AG04450 (cell line): ENCODE measurements around the gene C2orf69. TPM values are rescaled to one million over a fixed set of nuclear protein-coding genes. Genes with fewer than 3 reads are reported as not detected.

Experiments used
- CTCF ChIA-PET: fragments of 300-600, 350-600 bp; formaldehyde crosslinking; extraction: SDS; loops from one replicate; lab custom pipeline; 2022; ENCODE audit warnings: antibody characterized with exemption, inconsistent platforms; lab: Charles Lee
- POLR2A ChIA-PET: fragments of 350-600 bp; formaldehyde crosslinking; extraction: SDS; loops from one replicate; lab custom pipeline; 2021; ENCODE audit warnings: antibody characterized with exemption, inconsistent platforms; lab: Yijun Ruan, JAX
- DNase-seq: peaks from one replicate; pipeline ENCODE4 v3.0.0-alpha.2; 2011; ENCODE audit warnings: low read depth, low spot score
- H3K27ac ChIP-seq: one replicate; pipeline ENCODE4 v1.5.1; 2012; ENCODE audit warnings: low read depth, low read length, control low read depth
- H3K27me3 ChIP-seq: one replicate; pipeline ENCODE4 v1.6.0; 2012; ENCODE audit warnings: low read length; ENCODE audit not compliant: control insufficient read depth, insufficient read depth
- H3K4me3 ChIP-seq: 2 replicates; pipeline ENCODE4 v1.5.1; 2011; ENCODE audit warnings: mild to moderate bottlenecking, low read depth, low read length, control low read depth
- H3K9me3 ChIP-seq: 2 replicates; pipeline ENCODE4 v1.5.1; 2012; ENCODE audit warnings: low read length; ENCODE audit not compliant: control insufficient read depth, insufficient read depth
- polyA plus RNA-seq: library from polyadenylated mRNA; depleted of rRNA; stranded (reverse); fragments of >200 nt; gene quantifications from 2 replicates; pipeline ENCODE4 v1.2.3, GENCODE V29; 2011
- TF ChIP-seq, protein P1 (sequence below): IDR thresholded peaks from 2 replicates; pipeline ENCODE4 v1.5.1; 2011; ENCODE audit warnings: low read depth, low read length, control low read depth, inconsistent platforms

Gene C2orf69
- polyA plus RNA-seq, 1 experiment = 7.0 TPM

DNA sequence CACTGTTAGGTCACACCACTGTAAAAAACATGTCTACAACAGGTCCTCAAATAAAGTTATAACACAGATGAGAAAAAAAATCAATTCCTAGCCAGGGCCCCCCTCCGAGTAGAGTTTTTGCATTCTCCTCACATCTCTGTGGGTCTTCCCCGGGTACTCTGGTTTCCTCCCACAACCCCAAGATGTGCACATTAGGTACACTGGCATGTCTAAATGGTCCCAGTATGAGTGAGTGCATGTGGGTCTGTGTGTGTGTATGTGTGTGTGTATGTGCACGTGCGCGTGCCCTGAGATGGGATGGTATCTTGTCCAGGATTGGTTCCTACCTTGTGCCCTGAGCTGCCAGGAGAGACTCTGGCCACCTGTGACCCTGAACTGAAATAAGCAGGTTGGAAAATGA is 39.3 kb downstream of the C2orf69 start:
- TF ChIP-seq, protein P1, sequence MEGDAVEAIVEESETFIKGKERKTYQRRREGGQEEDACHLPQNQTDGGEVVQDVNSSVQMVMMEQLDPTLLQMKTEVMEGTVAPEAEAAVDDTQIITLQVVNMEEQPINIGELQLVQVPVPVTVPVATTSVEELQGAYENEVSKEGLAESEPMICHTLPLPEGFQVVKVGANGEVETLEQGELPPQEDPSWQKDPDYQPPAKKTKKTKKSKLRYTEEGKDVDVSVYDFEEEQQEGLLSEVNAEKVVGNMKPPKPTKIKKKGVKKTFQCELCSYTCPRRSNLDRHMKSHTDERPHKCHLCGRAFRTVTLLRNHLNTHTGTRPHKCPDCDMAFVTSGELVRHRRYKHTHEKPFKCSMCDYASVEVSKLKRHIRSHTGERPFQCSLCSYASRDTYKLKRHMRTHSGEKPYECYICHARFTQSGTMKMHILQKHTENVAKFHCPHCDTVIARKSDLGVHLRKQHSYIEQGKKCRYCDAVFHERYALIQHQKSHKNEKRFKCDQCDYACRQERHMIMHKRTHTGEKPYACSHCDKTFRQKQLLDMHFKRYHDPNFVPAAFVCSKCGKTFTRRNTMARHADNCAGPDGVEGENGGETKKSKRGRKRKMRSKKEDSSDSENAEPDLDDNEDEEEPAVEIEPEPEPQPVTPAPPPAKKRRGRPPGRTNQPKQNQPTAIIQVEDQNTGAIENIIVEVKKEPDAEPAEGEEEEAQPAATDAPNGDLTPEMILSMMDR = no peak
- H3K27ac ChIP-seq = no peak overlapping the region
- H3K4me3 ChIP-seq = no peak overlapping the region
- no peak for DNase-seq
- H3K9me3 ChIP-seq = no peaks in the 10 kb centered on the region
- CTCF ChIA-PET = interaction anchor here (0.8 kb wide), 1 partner anchor 11 kb away, joined by 6 read pairs; no protein-coding TSS in a partner anchor
- POLR2A ChIA-PET = no interaction called here
- no peaks in the 10 kb centered on the region for H3K27me3 ChIP-seq

DNA sequence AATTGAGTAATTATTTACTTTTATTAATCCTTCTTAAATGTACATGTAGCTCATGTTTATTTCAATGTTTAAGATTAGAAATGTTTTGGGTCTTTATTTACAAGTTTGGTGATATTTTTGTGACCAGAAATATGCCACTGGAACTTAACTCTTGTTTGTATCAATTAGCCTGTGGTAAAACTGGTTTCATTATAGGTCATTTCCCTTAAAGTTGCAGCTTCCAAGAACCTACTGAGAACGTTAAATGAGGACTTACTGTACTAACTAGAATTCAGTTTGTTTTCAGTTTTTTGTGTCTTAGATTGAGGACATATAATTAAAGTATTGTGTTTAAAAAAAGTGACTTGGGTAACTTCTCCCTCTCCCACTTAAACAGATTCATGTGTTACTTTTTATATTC is 39.9 kb downstream of the C2orf69 start:
- H3K9me3 ChIP-seq = no peaks in the 10 kb centered on the region; the same call in 1 of the 2 replicates
- no peak overlapping the region for H3K27ac ChIP-seq
- no peak overlapping the region for H3K4me3 ChIP-seq
- ChIA-PET POLR2A (no interaction called here), CTCF (interaction anchor here (0.8 kb wide), 1 partner anchor 11 kb away, joined by 6 read pairs; no protein-coding TSS in a partner anchor)
- DNase-seq = no peak
- TF ChIP-seq, protein P1 = no peak
- no peaks in the 10 kb centered on the region for H3K27me3 ChIP-seq

DNA sequence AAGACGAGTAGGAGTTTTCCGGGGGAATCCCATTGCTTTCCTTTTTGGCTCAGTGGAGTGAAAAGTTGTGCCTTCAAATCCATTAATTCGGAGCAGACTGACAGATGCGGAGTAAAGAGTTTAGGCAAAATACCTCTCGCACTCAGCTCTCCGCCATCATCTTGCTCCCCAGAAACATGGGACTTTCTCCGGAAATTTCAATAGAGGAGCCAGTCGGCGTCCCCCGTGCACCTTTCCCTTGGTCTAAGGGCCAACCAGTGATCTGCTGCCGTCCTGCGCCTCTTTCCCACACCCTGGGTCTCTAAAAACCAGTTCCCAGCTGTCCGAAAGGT is 43.9 kb downstream of the C2orf69 start:
- POLR2A ChIA-PET = no interaction called here
- CTCF ChIA-PET = interaction anchor here (0.6 kb wide), 1 partner anchor 782 kb away, joined by 3 read pairs; no protein-coding TSS in a partner anchor
- TF ChIP-seq, protein P1 = no peak
- no peak for DNase-seq
- Histone ChIP-seq H3K27me3 (no peaks in the 10 kb centered on the region), H3K4me3 (peak overlapping the region; percentile 90), H3K9me3 (no peaks in the 10 kb centered on the region; the same call in 1 of the 2 replicates), H3K27ac (peak overlapping the region; percentile 95)

DNA sequence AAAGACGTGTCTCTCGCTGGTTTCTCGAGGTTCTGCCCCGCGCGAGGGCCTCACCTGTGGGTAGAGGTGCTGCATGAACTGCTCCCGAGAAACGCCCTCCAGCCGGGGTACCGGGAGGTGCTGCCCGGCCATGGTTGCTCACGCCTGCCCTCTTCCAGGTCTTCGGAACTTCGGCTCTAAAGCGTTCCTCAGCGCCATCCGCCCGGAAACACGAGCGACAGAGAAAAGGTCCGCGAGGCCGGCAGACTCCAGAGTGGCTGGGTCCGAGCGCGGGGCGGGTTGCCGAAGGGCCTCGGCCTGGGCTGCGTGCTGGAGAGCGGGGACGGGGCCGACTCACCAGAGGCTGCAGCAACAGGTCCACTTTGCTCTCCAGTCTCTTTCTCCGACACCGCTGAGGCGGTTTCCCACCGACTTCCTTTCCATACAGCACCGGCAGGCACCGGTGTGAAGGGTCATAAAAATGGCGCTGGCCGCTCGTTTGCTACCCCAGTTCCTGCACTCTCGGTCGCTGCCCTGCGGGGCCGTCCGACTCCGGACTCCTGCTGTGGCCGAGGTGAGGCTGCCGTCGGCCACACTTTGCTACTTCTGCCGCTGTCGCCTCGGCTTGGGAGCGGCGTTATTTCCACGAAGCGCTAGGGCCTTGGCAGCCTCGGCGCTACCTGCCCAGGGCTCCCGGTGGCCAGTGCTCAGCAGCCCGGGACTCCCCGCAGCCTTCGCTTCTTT is 44.4 kb downstream of the C2orf69 start, which contains the start of the genes MAIP1 and TYW5:
Gene MAIP1 (plus strand): TSS at position 244 of the 723 bp plus-strand sequence. CDS start 217 bp downstream, at position 461.
Gene TYW5 (minus strand): TSS at position 153 of the 723 bp plus-strand sequence. CDS start 21 bp downstream, at position 132.
- Histone ChIP-seq H3K4me3 (peak within 1 kb of the TSS; percentile 90), H3K27ac (peak within 1 kb of the TSS; percentile 95), H3K27me3 (no peaks in the 10 kb centered on the region), H3K9me3 (no peaks in the 10 kb centered on the region; the same call in 1 of the 2 replicates)
- POLR2A ChIA-PET = no interaction called here
- peak; percentile 65 for DNase-seq
- CTCF ChIA-PET = no interaction called here
- TF ChIP-seq, protein P1 = peak; percentile 42

GRCh38 chr2:199956062-199956380 is 44.9 kb downstream of the C2orf69 start:
- ChIA-PET POLR2A (no interaction called here), CTCF (no interaction called here)
- peak overlapping the region; percentile 95 for H3K27ac ChIP-seq
- H3K9me3 ChIP-seq = no peaks in the 10 kb centered on the region; the same call in 1 of the 2 replicates
- TF ChIP-seq, protein P1 = no peak
- H3K4me3 ChIP-seq = peak overlapping the region; percentile 90
- no peak for DNase-seq
- H3K27me3 ChIP-seq = no peaks in the 10 kb centered on the region
